AG09309 (cell line): Measurements from ENCODE around the gene SYPL1.

ENCODE experiments used
- DNase-seq: peaks from one replicate; pipeline ENCODE4 v3.0.0-alpha.2; 2010; ENCODE audit warnings: low read depth
- H3K4me3 ChIP-seq: 2 replicates; pipeline ENCODE4 v1.5.1; 2011; ENCODE audit warnings: mild to moderate bottlenecking, low read depth, low read length, moderate library complexity; ENCODE audit not compliant: control insufficient read depth
- TF ChIP-seq, protein P1 (sequence below): IDR thresholded peaks from 2 replicates; pipeline ENCODE4 v1.5.1; 2011; ENCODE audit warnings: mild to moderate bottlenecking, low read depth, low read length, inconsistent platforms; ENCODE audit not compliant: insufficient read depth, control insufficient read depth; ENCODE audit errors: missing control alignments

Gene SYPL1

GRCh38 chr7:106128836-106129235 lies 16.7 kb upstream of the SYPL1 start:
- TF ChIP-seq, protein P1, sequence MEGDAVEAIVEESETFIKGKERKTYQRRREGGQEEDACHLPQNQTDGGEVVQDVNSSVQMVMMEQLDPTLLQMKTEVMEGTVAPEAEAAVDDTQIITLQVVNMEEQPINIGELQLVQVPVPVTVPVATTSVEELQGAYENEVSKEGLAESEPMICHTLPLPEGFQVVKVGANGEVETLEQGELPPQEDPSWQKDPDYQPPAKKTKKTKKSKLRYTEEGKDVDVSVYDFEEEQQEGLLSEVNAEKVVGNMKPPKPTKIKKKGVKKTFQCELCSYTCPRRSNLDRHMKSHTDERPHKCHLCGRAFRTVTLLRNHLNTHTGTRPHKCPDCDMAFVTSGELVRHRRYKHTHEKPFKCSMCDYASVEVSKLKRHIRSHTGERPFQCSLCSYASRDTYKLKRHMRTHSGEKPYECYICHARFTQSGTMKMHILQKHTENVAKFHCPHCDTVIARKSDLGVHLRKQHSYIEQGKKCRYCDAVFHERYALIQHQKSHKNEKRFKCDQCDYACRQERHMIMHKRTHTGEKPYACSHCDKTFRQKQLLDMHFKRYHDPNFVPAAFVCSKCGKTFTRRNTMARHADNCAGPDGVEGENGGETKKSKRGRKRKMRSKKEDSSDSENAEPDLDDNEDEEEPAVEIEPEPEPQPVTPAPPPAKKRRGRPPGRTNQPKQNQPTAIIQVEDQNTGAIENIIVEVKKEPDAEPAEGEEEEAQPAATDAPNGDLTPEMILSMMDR: no peak
- H3K4me3 ChIP-seq: no peak overlapping the region
- DNase-seq: no peak

DNA sequence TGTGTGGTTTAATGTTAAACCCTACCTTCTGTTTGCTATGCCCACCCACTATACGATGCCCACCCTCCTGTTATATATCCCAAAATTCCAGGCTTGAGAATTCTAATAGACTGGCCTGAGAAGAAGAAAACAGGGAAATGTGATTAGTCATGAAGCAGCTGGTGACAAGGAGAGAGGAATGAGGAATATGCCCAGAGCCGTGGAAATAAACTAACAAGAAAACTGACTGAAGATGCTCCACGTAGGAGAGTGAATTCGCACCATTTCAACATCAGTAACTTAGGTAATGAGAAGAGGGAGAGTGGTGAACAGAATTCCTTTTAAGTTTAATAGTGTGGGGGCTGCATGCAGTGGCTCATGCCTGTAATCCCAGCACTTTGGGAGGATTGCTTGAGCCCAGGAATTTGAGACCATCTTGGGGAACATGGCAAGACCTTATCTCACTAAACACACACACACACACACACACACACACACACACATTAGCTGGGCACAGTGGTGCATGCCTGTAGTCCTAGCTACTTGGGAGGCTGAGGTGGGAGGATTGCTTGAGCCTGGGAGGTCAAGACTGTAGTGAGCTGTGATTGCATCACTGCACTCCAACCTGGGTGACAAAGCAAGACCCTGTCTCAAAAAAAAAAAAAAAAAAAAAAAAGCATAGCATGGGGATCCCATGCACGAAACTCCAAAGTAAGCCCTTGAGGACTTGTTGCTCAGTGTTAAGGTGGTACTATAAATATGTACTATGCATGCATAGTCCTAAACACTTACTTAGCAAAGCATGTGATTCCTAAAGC lies 16.1 kb upstream of the SYPL1 start:
- DNase-seq: no peak
- TF ChIP-seq, protein P1: no peak
- H3K4me3 ChIP-seq: no peak overlapping the region

DNA sequence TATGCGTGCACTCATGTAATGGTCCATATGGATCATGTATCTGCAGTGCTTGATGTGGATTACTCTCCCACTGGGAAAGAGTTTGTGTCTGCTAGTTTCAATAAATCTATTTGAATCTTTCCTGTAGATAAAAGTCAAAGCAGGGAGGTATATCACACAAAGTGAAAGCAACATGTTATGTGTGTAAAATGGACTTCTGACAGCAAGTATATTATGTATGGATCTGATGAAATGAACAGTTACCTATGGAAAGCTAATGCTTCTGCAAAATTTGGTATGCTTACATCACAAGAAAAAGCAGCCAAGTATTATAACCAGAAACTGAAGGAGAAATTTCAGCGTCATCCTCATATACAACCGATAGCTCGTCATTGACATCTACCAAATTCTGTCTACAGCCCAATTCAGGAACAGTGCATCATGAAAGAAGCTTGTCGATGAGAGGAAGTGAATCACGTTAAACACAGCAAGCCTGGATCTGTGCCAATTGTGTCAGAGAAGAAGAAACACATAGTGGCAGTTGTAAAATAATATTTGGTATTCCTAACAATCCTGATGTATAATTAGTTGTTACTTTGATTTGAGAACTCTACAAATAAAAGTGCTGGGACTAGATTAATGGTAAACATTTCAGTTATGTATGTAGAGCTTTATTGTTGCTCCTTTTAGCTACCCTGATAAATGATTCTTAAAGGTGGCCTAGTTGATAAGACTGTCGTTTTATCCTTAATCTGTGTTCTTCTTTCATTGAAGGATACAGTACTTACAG lies 14.2 kb upstream of the SYPL1 start:
- no peak for DNase-seq
- H3K4me3 ChIP-seq: no peak overlapping the region
- TF ChIP-seq, protein P1: no peak

DNA sequence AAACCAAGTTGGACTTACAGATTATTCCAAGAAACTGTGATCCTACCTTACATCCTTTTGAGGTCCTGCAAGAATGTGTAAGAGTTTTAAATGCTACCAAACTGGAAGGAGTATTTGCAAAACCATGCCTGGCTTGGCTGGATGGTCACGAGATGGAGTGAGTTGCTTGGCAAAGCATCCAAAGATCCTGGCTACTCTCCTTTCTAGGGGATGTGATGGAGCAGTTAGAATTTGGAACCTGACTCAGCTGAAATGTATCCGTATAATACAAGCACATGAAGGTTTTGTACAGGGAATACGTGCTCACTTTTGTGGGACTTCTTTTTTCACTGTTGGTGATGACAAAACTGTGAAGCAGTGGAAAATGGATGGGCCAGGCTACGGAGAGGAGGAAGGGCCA lies 13.3 kb upstream of the SYPL1 start:
- no peak overlapping the region for H3K4me3 ChIP-seq
- DNase-seq: no peak
- TF ChIP-seq, protein P1: no peak

- H3K4me3 ChIP-seq: no peak overlapping the region
- TF ChIP-seq, protein P1: no peak
- no peak for DNase-seq
Measured at GRCh38 chr7:106124186-106124585, 12.1 kb upstream of the SYPL1 start.

DNA sequence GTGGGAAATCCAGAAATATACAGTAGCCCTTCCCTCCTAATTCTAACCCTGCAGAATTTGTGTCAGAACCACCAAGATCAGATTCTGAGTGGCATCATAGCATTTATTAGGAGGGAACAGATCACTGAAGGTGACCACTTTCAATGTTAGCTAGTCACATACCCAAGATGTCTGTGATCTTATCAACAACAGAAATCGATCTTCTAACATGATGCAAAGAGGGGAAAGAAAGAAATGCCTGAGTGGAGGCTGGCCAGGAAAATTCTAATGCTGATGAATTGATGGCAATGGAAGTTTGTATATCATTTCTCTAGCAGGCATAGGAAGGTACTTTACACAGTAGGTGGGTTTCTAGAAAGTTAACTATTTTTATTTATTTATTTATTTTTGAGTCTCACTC lies 10.6 kb upstream of the SYPL1 start:
- no peak for DNase-seq
- TF ChIP-seq, protein P1: no peak
- no peak overlapping the region for H3K4me3 ChIP-seq
